ENCODE results near the gene XYLB.

DNA sequence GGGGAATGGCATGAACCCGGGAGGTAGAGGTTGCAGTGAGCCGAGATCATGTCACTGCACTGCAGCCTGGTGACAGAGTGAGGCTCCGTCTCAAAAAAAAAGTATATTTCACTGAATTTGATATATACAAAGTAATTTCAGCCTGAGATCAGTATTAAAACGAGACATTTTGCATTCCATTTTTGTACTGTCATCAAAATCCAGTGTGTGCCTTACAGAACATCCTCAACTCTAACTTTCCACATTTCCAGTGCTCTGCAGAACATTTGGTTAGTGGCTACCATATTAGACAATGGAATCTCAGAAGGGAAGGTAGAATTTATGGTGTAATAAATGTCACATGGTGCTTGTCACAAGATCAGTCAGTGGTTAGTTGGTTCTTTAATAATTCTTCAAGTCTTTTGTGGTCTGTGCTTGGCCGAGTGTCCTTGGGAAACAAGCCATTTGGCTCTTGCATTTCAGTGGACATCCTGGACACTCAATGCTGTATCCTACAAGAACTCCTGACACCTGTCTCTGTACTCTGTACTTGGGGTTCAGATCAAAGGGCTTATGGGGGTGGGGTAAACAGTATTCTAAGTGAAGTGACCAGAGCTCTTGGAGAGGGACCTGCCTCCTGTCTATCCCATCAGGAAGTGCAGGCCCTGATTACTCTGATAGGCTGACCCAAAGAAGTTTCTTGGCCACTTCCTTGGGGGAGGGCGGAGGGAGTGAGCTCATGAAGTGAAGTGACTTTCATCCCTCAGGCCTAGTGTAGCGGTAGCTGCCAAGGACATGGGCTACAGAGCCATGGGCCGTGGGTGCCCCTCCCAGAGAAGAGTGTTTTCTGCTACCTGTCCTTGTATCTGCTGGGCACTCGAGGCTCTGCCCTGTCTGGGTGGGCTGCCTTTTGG, 110.8 kb downstream of the XYLB start:
- TF ChIP-seq, protein P1, sequence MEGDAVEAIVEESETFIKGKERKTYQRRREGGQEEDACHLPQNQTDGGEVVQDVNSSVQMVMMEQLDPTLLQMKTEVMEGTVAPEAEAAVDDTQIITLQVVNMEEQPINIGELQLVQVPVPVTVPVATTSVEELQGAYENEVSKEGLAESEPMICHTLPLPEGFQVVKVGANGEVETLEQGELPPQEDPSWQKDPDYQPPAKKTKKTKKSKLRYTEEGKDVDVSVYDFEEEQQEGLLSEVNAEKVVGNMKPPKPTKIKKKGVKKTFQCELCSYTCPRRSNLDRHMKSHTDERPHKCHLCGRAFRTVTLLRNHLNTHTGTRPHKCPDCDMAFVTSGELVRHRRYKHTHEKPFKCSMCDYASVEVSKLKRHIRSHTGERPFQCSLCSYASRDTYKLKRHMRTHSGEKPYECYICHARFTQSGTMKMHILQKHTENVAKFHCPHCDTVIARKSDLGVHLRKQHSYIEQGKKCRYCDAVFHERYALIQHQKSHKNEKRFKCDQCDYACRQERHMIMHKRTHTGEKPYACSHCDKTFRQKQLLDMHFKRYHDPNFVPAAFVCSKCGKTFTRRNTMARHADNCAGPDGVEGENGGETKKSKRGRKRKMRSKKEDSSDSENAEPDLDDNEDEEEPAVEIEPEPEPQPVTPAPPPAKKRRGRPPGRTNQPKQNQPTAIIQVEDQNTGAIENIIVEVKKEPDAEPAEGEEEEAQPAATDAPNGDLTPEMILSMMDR (conservative IDR thresholded peaks at IDR 0.05; ENCODE audit: low read depth, low read length): no peak
- TF ChIP-seq EZH2phosphoT487 (IDR thresholded peaks at IDR 0.05; ENCODE audit: borderline replicate concordance, low read length) (no peak), EZH2 (IDR thresholded peaks at IDR 0.05; ENCODE audit: low read length, unreplicated experiment) (no peak)

Data from PC-3 (cell line).